ENCODE data around the gene HOXB13.

DNA sequence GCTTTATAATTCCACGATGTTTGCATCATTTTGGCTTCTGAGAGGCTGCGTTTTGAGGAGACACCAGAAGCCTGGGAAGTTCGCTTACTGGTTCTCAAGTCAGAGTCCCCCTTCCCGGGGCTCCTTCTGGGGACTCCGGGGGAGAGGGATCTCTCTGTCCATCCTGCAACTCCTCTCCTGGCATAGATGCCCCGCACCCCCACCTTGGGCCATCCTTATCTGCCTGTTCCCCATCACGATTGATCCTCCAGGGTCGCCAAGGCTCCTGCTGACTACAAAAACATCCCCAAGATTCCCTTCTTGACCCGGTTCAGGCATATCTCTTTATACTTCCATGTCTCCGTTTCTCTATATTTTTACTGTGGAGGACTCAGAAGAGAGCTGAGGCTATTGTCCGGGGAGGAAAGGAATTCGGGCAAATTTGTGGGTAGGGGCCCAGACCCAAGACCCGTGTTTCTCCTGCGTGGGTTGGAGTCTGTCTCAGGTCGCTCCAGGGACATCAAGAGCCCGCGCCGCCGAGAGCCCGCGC is 18.4 kb upstream of the HOXB13 start:
- TF ChIP-seq, protein P1, sequence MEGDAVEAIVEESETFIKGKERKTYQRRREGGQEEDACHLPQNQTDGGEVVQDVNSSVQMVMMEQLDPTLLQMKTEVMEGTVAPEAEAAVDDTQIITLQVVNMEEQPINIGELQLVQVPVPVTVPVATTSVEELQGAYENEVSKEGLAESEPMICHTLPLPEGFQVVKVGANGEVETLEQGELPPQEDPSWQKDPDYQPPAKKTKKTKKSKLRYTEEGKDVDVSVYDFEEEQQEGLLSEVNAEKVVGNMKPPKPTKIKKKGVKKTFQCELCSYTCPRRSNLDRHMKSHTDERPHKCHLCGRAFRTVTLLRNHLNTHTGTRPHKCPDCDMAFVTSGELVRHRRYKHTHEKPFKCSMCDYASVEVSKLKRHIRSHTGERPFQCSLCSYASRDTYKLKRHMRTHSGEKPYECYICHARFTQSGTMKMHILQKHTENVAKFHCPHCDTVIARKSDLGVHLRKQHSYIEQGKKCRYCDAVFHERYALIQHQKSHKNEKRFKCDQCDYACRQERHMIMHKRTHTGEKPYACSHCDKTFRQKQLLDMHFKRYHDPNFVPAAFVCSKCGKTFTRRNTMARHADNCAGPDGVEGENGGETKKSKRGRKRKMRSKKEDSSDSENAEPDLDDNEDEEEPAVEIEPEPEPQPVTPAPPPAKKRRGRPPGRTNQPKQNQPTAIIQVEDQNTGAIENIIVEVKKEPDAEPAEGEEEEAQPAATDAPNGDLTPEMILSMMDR (IDR thresholded peaks at IDR 0.05), result no peak
- TF ChIP-seq POLR2AphosphoS5 (IDR thresholded peaks at IDR 0.05; ENCODE audit: insufficient read depth in 1 of 2, low read depth in 1 of 2) (no peak), POLR2A (IDR thresholded peaks at IDR 0.05) (no peak)
